GM19463 (cell line): ENCODE measurements around the gene FERMT3.

ENCODE experiments used
- ATAC-seq: cut with Tn5 transposase; IDR thresholded peaks from one replicate; pipeline ENCODE4 v1.9.1; 2021; ENCODE audit warnings: mild to moderate bottlenecking, moderate library complexity; ENCODE audit not compliant: unreplicated experiment

Gene FERMT3

DNA sequence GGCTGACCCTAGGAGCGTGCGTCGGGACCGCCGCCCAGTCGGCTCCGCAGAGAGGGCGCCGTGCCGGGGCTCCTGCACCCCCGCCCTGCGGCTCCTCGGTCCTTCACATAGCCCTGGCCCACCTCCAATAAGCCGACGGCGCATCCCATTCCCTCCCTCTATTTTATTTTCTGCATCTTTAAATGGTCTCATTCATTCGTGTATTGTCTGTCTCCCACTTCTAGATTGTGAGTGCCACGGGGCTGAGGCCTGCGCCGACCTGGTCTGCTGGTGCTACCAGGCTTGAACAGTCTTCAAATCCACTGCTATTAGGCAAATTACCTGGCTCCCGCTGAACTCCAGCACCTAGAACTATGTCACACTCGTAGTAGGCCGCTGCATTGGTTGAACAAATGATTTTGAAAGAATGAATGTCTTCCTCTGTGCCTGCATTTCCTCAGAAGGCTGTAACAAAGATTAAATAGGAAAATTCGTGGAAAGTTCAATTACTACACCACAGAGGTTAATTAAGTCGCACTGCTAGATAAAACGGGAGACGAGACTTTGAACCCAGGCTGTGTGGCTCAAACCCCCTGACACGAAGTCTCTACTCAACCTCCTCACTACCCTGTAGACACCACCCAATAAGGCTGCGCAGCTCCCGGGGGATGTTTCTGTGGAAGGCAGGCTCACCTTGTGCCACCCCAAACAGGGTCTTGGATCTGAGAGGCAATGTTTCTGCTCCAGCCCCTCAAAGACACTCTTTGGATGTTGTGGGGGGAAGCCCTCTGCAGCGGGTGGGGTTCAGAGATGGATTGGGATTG lies 41.4 kb downstream of the FERMT3 start:
- ATAC-seq = no peak

DNA sequence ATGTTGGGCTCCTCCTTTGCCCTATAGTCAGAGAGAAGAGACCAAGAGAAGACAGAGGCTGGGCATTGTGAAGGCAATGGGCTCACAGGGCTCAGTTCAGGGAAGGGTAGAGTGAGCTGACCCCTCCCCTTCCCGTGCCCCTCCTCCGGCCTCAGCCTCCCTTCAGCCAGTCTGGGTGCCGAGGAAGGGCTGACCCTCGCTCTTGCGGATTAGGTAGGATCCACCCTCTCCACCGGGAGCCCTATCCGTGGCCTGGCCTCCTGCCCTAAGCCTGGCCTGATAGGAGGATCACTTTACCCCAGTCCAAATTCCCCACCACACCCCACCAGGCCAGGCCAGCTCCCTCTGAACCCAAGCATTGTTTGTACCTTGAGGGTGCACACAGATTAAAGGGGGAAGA lies 42.1 kb downstream of the FERMT3 start:
- ATAC-seq = no peak

DNA sequence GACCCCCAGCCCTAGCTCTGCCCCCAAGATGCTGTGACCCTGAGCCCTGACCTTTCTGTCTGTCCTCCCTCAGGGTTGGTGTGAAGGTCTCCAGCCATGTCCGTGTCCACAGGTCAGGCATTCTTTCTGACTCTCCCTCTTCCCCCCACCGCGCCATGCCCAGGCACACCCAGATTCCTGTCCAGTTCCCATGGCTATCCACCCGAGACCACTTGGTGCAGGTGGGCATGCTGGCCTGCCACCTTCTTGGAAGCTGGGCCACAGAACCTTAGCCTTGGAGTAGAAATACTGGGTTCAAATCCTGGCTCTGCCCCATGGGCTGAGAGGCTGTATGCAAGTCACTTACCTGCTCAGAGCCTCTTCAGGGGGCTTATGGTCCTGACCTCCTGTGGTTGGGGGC lies 42.5 kb downstream of the FERMT3 start:
- ATAC-seq = no peak

DNA sequence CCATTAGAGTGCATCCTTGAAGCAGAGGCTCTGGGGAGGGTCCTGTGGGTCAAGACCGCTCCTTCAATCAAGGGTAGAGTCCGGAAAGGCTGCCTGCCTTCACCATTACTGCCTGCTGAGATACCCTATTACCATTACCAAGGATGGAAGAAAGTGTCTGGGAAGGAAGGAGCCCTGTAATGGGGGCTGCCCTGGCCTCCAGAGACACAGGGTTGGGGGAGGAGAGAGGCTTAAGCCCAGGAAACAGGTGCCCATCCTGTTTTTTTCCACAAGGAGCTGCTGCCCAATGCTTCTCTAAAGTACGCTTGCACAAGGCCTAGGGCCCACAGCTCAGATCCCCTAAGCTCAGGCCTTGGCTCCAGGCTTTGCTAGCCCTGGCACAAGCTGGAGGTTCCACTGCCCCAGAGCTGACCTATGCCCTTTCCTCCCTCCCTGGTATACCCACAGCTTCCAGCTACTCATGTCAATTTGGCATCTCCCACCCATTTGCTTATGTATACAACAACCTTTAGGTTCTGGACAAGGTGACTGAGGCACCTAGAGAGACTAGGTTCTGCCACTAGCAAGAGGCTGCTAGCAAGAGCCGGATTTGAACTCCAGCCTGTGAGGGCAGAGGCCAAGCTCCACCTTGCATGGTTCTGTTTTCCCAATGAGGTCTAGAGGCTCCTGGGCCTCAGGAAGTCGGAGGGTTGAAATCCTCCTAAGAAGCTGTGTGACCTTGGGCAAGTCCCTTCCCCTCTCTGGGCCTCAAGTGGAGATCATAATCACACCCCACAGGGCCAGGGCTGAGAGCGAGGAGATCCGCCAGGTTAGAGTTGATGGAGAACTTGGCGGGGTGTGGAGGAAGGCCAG lies 43.3 kb downstream of the FERMT3 start:
- no peak for ATAC-seq

DNA sequence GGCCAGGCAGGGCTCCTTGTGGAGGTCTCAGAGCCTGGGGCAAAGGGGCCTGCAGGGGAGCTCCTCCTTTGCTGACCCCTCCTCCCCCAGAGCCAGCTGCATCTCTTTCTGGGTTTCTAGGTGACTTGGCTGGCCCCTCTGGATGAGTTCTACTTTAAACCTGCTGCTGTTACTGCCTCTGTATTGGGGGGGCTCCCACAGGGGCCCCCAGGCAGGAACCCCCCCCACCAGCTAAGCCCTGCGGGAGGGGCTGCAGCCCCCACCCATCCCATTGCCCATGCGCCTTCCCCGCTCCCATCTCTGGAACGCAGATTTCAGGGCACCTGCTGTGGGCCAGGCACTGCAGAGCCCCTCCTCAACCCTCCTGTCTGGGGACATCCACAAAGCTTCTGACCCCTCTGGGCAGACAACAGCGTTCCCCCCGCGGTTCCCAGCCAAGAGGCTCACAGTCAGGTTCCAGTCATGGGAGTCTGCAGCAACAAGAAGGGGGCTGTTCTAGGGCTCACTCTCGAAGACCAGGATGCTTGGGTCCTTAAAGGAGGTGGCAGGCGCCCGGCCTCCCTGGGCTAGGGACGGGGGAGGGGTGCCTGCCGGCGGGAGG lies 44.0 kb downstream of the FERMT3 start:
- no peak for ATAC-seq

DNA sequence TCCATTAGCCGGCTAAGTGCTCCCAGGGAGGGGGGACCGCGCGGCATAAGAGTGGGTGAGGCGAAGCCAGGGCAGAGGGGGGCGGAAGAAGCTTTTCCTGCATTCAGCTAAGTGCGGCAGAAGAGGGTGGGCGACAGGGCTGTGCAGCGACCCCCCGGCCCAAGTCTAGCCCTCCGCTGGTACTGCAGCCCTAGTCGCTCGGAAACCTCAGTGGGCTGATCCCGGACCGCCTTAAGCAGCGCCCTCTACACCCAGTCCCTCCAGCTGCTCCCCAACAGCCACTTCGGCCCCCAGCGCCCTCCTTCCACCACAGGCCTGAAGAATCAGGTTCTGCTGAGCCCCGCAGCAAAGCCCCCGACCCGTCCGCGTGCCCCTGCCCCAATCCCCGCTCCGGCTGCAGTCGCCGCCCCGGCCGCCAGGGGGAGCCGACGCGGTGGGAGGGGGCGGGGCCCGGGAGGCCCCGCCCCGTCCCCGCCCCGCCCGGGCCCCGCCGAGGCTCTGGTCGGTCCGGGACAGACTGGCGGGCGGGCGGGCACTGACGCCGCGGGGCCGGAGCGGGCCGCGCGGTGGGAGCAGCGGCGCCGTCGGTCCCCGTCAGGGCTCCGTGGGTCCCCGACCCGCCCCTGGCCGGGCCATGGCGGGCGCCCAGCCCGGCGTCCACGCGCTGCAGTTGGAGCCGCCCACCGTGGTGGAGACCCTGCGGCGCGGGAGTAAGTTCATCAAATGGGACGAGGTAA lies 44.7 kb downstream of the FERMT3 start, which contains the start of gene PLCB3:
TSS of gene PLCB3 (plus strand) at position 515 of the 737 bp plus-strand sequence. CDS start at position 635, 120 bp downstream.
- ATAC-seq = peak; percentile 40

DNA sequence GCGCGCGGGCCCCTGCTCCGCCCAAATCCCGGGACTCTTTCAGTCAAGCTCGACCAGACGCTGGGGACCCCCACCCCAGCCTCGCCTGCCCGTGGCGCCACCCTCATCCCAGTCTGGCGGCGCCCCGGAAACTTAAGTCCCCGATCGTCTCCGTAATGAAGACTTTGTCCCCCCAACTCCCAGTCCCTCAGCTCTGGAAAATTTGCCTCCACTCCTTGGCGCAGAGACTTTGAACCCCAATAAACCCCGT lies 45.2 kb downstream of the FERMT3 start:
- ATAC-seq = no peak

DNA sequence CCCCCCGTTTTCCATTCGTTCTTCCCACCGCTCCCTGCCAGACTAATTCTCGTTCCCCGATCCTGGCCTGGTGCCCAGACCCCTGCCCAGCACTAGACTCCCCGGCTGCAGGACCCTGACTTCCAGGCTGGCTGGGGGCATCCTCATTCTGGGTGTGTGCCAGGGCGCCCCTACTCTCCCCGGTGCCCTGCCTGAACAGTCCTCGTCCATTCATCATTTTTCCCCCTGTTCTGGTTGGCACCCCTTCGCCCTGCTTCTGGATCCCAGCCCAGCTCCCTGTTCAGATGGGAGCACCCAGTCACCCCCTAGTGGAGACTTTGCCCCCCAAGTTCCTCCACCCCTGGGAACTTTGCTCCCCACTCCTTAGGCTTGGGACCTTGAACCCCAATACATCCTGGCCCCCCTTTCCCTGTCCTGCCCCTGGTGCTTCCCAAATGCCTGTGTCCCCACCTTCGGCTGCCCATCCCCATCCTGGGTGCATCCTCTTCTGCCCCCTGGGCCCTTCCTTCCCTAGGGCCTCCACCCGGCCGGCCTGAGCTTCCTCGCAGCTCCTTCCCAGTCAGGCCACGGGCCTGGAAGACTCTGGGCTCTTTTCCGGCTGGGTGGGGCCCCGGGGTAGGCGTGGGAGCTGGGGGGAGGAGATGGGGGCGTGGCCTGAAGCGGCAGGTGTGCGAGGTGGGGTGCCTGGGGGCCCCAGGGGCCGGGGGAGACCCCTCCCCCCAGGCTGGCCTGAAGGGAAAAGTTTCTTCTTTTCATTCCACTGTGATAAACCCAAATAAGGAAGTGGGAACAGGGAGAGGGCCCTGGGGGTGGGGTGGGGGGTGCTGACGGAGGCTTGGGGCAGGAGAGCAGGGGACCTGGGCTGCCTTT lies 45.7 kb downstream of the FERMT3 start:
- no peak for ATAC-seq

DNA sequence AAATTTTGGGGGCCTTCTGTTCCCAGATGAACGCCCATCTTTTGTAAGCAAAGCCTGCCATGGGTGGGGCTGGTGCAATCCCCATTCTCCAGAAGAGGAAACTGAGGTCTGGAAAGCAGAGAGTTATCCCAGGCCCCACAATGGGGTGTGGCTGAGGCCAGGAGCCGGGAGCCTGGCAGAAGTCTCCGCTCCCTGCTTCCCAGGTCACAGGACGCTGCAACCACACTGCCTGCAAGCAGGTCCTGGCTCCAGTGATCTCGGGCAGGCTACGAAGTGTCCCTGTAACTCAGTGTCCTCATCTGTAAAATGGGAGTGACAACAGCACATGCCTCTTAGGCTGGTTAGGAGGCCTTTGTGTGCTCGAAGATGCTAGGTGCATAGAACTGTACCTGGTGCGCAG lies 46.5 kb downstream of the FERMT3 start:
- no peak for ATAC-seq

DNA sequence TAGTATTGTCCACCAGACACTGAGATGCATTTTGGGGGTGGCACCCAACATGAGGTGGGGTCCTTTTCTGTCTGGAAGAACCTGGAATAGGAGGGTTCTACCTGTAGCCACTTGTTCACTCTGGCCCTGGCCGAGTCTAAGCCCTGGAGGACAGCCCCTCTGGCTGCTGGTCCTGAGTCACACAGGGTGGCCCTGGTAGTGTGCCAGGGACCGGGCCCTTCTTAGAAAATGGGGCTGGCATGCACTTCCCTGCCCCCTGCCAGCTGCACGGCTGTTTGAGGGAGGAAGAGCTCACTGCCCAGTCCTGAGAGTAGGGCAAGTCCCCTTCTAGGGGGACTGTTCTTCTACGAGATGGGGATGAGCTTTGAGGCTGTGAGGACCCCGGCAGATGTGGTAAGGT lies 47.0 kb downstream of the FERMT3 start:
- ATAC-seq = no peak

DNA sequence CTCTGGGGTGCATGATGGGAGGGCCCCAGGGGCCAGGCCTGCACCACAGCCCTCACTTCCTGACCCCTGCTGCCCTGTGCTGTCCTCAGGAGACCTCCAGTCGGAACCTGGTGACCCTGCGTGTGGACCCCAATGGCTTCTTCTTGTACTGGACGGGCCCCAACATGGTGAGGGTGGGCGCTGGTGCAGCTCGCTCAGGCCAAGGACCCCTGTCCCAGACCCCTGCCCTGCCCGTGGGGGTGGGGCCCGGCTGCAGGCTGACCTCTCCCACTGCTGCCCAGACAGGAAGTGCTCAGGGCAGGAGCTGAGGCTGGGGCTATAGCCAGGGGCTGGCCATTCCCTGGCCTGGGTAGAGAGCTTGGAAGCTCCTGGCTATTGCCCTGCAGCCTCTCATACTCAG lies 47.8 kb downstream of the FERMT3 start:
- no peak for ATAC-seq

DNA sequence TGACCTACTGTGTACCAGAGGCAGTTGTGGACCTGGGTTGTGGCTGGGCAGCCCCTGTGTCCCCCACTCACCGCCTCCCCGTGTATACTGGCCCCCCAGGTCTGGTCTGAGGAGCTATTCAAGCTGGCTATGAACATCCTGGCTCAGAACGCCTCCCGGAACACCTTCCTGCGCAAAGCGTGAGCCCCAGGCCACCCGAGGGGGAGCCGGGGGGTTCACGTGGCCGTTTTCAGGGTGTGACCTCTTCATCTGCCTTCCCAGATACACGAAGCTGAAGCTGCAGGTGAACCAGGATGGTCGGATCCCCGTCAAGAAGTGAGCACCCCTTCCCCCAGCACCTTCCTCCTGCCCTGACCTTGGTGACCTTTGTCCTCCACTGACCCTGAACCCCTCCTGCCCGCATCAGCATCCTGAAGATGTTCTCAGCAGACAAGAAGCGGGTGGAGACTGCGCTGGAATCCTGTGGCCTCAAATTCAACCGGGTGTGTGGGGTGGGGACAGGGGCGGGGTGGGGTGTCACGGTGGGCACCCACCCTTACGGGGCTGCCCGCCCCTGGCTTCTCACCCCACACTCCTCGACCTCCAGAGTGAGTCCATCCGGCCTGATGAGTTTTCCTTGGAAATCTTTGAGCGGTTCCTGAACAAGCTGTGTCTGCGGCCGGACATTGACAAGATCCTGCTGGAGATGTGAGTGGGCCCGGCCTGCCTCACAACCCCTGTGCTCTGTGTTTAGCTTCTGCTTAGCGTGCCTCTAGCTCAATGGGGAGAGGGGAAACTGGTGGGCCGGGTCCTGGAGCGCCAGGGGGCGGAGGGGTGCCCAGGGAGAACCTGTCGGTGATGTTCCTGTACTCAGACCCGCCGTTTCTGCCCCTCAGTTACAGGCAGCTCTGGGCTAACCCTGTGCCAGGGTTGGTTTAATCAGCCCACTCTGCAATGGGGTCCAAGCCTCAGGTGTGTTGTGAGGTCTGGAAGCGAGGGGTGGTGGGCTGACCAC lies 48.9 kb downstream of the FERMT3 start:
- no peak for ATAC-seq

DNA sequence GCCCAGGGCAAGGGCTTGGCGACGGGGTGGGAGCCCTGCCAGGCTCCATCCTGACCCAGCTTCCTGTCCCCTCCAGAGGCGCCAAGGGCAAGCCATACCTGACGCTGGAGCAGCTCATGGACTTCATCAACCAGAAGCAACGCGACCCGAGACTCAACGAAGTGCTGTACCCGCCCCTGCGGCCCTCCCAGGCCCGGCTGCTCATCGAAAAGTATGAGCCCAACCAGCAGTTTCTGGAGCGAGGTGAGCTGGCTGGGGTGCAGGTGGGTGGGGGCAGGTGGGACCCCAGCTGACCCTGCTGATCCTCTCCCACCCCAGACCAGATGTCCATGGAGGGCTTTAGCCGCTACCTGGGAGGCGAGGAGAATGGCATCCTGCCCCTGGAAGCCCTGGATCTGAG lies 49.8 kb downstream of the FERMT3 start:
- no peak for ATAC-seq

DNA sequence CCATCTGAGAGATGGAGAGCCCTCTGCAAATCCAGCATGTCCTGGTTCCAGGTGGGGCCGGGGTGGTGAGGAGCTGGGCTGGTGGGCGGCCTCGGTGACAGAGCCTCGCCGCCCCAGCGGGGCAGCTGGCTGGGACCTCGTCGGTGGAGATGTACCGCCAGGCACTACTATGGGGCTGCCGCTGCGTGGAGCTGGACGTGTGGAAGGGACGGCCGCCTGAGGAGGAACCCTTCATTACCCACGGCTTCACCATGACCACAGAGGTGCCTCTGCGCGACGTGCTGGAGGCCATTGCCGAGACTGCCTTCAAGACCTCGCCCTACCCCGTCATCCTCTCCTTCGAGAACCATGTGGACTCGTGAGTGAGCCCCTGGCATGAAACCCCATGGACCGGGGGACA lies 51.8 kb downstream of the FERMT3 start:
- ATAC-seq = no peak

DNA sequence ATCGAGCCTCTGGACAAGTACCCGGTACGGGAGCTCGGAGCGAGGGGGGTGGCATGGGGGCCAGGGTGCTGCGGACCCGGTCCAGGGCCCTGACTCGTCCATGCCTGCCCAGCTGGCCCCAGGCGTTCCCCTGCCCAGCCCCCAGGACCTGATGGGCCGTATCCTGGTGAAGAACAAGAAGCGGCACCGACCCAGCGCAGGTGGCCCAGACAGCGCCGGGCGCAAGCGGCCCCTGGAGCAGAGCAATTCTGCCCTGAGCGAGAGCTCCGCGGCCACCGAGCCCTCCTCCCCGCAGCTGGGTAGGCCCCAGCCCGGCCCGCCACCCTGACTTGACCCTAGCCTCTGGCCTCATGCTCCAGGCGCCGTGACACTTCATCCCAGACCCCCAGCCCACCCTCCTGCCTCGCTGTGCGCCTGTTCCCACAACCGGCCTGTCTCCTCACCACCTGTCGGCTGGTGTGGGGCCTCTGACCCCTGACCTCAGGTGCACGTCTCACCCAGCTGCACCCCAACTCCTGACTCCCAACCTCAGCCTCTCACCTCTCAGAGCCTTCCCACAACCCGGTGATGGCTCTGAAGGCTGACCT lies 52.5 kb downstream of the FERMT3 start:
- ATAC-seq = no peak

DNA sequence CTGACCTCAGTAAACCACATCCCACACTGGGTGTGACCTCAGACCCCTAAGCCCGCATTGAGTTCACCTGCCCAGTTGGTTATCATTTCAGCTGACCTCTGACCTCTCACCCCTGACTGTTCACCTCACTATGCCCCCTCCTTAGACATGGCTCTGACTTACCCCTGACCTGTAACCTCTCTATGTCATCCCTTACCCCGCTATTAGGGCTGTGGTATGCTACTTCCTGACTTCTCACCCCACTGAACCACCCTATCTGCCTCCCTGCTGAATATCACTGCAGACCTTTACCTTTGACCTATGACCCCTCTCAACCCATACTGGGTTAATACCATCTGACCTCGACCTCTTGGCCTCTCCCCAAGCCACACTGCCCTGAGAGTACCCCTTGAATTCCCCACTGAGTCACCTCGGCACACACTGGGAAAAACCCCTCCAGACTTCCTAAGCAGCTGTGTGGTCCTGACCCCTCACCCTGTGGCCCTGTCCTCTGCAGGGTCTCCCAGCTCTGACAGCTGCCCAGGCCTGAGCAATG lies 53.1 kb downstream of the FERMT3 start:
- ATAC-seq = no peak

DNA sequence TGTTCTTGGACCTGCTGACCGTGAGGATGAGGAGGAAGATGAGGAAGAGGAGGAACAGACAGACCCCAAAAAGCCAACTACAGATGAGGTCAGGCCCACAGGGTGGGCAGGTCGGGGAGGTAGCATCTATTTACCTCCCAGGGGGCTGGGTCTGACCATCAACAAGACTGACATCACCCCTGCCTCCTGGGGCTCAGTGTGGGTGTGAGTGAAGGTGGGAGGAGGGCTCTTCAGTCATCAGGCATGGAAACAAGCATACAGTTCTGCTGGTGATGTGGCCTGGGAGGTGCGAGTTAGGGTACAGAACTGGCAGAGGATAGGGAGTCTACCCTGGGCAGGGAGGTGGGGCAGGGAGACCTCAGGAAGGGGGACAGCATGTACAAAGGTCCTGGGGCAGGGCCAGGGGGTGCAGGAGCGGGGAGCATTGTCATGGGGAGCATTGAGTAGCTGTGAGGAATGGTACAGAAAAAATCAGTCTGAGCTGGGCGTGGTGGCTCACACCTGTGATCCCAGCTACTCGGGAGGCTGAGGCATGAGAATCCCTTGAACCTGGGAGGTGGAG lies 53.7 kb downstream of the FERMT3 start:
- ATAC-seq = no peak

DNA sequence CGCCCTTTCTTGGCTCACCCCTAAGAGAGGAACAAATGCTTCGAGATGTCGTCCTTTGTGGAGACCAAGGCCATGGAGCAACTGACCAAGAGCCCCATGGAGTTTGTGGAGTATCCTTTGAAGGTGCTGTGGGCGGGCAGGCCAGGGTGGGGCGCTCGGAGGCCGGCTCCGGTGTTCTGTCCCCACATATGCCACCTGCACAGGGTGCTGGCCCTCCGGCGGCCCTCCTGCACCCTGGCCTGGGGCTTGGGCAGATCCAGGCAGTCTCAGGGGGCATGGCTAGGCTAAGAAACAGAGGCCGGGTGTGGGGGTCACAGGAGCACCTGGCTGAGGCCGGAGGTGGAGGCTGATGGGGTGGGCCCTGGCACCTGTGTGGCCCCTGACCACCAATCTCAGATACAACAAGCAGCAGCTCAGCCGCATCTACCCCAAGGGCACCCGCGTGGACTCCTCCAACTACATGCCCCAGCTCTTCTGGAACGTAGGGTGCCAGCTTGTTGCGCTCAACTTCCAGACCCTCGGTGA lies 55.1 kb downstream of the FERMT3 start:
- ATAC-seq = no peak
